ENCODE data around the gene HAL.

The HAL gene

GRCh38 chr12:96014943-96015599 lies 18.9 kb upstream of the HAL start:
- DNase-seq (ENCODE audit: low read depth), result no peak

GRCh38 chr12:96007729-96008128 lies 11.6 kb upstream of the HAL start:
- no peak for DNase-seq (ENCODE audit: low read depth)

- DNase-seq (ENCODE audit: low read depth), result no peak
Measured at GRCh38 chr12:96006727-96007126, 10.6 kb upstream of the HAL start.

- no peak for DNase-seq (ENCODE audit: low read depth)
Measured at GRCh38 chr12:96000858-96001257, 4.7 kb upstream of the HAL start.

GRCh38 chr12:95999484-95999883 lies 3.3 kb upstream of the HAL start:
- DNase-seq (ENCODE audit: low read depth), result no peak

GRCh38 chr12:95998611-95999286 lies 2.6 kb upstream of the HAL start:
- peak; percentile 28 for DNase-seq (ENCODE audit: low read depth)

GRCh38 chr12:95997911-95998510 lies 1.9 kb upstream of the HAL start:
- no peak for DNase-seq (ENCODE audit: low read depth)

- no peak for DNase-seq (ENCODE audit: low read depth)
Measured at GRCh38 chr12:95997276-95997675, 1.1 kb upstream of the HAL start.

GRCh38 chr12:95995238-95996031 lies 709 bp downstream of the HAL start:
- no peak for DNase-seq (ENCODE audit: low read depth)

GRCh38 chr12:95994476-95994875 lies 1.7 kb downstream of the HAL start:
- no peak for DNase-seq (ENCODE audit: low read depth)

- DNase-seq (ENCODE audit: low read depth), result no peak
Measured at GRCh38 chr12:95993907-95994306, 2.2 kb downstream of the HAL start.

GRCh38 chr12:95990136-95990535 lies 6.0 kb downstream of the HAL start:
- DNase-seq (ENCODE audit: low read depth), result no peak

GRCh38 chr12:95989504-95990123 lies 6.5 kb downstream of the HAL start:
- no peak for DNase-seq (ENCODE audit: low read depth)

GRCh38 chr12:95988506-95989275 lies 7.5 kb downstream of the HAL start:
- no peak for DNase-seq (ENCODE audit: low read depth)

GRCh38 chr12:95986635-95987570 lies 9.2 kb downstream of the HAL start:
- no peak for DNase-seq (ENCODE audit: low read depth)

GRCh38 chr12:95984682-95985081 lies 11.5 kb downstream of the HAL start:
- no peak for DNase-seq (ENCODE audit: low read depth)

- DNase-seq (ENCODE audit: low read depth), result no peak
Measured at GRCh38 chr12:95982602-95983001, 13.5 kb downstream of the HAL start.

- DNase-seq (ENCODE audit: low read depth), result no peak
Measured at GRCh38 chr12:95980437-95980836, 15.7 kb downstream of the HAL start.

- no peak for DNase-seq (ENCODE audit: low read depth)
Measured at GRCh38 chr12:95978774-95979173, 17.4 kb downstream of the HAL start.

- no peak for DNase-seq (ENCODE audit: low read depth)
Measured at GRCh38 chr12:95978351-95978750, 17.8 kb downstream of the HAL start.
